ENCODE measurements around the gene MMP3. TPM values are rescaled to one million over a fixed set of nuclear protein-coding genes. Genes with fewer than 3 reads are reported as not detected.

MMP3 gene
- total RNA-seq, 2 experiments from 2014 or later: not detected

DNA sequence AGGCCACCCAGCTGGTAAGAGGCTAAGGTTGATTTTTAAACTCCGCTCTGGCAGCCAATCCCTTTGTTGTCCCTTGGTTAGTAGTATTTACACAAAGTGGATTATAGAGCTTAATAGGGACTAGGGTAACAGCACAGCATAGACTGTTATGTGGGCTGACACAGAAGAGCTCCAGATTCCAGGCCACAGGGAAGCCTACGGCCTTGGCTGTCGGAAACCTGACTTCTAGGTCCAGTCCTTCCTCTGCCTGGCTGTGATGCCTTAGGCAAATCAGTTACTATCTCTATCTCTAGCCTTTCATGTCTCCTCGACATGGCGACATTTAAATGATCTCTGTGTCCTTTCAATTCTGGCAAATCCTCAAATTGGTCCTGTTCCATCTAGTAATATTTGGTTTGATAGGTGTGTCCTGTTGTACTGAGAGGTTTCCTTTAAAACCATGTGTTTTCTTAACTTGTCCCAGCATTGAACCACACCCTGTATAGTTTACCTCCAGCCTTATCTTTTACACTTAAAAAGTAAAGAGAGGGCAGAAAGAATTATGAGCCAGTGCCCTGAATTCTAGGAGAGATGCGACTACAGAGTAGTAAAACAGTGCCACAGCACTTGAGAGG, 49.6 kb downstream of the MMP3 start:
- H3K36me3 Mint-ChIP-seq (ENCODE audit: low read depth): no peaks in the 10 kb centered on the region
- no peak overlapping the region for H3K27ac Mint-ChIP-seq
- H3K9me3 Mint-ChIP-seq: no peaks in the 10 kb centered on the region
- no peak overlapping the region for H3K4me3 Mint-ChIP-seq
- TF ChIP-seq, protein P1, sequence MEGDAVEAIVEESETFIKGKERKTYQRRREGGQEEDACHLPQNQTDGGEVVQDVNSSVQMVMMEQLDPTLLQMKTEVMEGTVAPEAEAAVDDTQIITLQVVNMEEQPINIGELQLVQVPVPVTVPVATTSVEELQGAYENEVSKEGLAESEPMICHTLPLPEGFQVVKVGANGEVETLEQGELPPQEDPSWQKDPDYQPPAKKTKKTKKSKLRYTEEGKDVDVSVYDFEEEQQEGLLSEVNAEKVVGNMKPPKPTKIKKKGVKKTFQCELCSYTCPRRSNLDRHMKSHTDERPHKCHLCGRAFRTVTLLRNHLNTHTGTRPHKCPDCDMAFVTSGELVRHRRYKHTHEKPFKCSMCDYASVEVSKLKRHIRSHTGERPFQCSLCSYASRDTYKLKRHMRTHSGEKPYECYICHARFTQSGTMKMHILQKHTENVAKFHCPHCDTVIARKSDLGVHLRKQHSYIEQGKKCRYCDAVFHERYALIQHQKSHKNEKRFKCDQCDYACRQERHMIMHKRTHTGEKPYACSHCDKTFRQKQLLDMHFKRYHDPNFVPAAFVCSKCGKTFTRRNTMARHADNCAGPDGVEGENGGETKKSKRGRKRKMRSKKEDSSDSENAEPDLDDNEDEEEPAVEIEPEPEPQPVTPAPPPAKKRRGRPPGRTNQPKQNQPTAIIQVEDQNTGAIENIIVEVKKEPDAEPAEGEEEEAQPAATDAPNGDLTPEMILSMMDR (IDR thresholded peaks at IDR 0.05): no peak
- H3K27me3 Mint-ChIP-seq: no peaks in the 10 kb centered on the region
- CTCF ChIA-PET: interaction anchor here (1.3 kb wide), 1 partner anchor 147 kb away, joined by 3 read pairs; no protein-coding TSS in a partner anchor
- no peaks in the 10 kb centered on the region for H3K4me1 Mint-ChIP-seq (ENCODE audit: low read depth)
- ATAC-seq: no peak
- DNase-seq: no peak
- POLR2A ChIA-PET: no interaction called here
- intact Hi-C loops (cut with micrococcal nuclease): no loop called here

GRCh38 chr11:102792604-102793003, 50.8 kb downstream of the MMP3 start:
- Mint-ChIP-seq H3K36me3 (ENCODE audit: low read depth) (no peaks in the 10 kb centered on the region), H3K4me1 (ENCODE audit: low read depth) (no peaks in the 10 kb centered on the region), H3K27ac (no peak overlapping the region), H3K4me3 (no peak overlapping the region), H3K9me3 (no peaks in the 10 kb centered on the region), H3K27me3 (no peaks in the 10 kb centered on the region)
- no peak for ATAC-seq
- TF ChIP-seq, protein P1 (IDR thresholded peaks at IDR 0.05): no peak
- DNase-seq: no peak
- intact Hi-C loops (cut with micrococcal nuclease): no loop called here
- ChIA-PET CTCF (interaction anchor here (1.3 to 1.4 kb wide), 2 partner anchors 10 to 148 kb away, joined by 3 to 4 read pairs; no protein-coding TSS in a partner anchor), POLR2A (no interaction called here)

DNA sequence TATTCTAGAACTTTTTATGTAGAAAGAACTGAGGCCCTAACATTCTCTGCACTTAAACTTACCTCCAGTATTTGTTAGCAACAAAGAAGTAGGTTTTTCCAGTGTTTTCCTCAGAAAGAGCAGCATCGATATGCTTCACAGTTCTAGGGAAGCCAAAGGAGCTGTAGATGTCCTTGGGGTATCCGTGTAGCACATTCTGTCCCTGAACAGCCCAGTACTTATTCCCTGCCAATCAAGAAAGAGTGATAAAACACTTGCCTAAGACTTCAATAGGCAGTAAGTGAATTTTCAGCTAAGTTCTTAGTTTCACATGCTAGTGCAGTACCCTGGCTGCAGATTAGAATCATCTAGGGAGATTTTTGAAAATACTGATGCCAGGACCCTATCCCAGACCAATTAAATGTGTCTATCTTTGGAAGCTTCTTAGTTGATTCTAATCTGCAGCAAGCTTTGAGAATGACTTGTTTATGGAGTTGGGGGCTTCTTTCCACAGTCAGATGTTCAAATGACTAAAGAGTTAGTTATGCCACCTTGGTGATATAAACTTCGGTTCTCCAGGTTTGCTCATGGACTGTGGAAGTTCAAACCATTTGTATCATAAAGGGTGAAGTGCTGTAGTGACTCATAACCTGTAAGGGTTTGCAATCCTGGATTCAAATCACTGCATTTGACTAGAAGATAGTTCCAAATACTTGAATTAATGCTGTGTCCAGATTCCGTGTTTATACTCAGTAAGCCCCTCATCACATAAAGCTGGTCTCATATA, 52.0 kb downstream of the MMP3 start:
- ChIA-PET POLR2A (interaction anchor here (0.5 kb wide), 1 partner anchor 31 kb away, joined by 3 read pairs; no protein-coding TSS in a partner anchor), CTCF (interaction anchor here (0.9 to 1.4 kb wide), 2 partner anchors 8 to 27 kb away, joined by 3 to 4 read pairs; no protein-coding TSS in a partner anchor)
- intact Hi-C loops (cut with micrococcal nuclease): no loop called here
- ATAC-seq (no peak), DNase-seq (no peak)
- Mint-ChIP-seq H3K27me3 (no peaks in the 10 kb centered on the region), H3K9me3 (no peaks in the 10 kb centered on the region), H3K36me3 (ENCODE audit: low read depth) (no peaks in the 10 kb centered on the region), H3K4me1 (ENCODE audit: low read depth) (no peaks in the 10 kb centered on the region), H3K27ac (no peak overlapping the region), H3K4me3 (no peak overlapping the region)
- TF ChIP-seq, protein P1 (IDR thresholded peaks at IDR 0.05): no peak

- DNase-seq (no peak), ATAC-seq (no peak)
- no peak overlapping the region for H3K4me3 Mint-ChIP-seq
- no peaks in the 10 kb centered on the region for H3K4me1 Mint-ChIP-seq (ENCODE audit: low read depth)
- no peaks in the 10 kb centered on the region for H3K36me3 Mint-ChIP-seq (ENCODE audit: low read depth)
- intact Hi-C loops (cut with micrococcal nuclease): no loop called here
- no peaks in the 10 kb centered on the region for H3K27me3 Mint-ChIP-seq
- no peak overlapping the region for H3K27ac Mint-ChIP-seq
- POLR2A ChIA-PET: no interaction called here
- CTCF ChIA-PET: no interaction called here
- H3K9me3 Mint-ChIP-seq: no peaks in the 10 kb centered on the region
- TF ChIP-seq, protein P1 (IDR thresholded peaks at IDR 0.05): no peak
These were observed 54.9 kb downstream of the MMP3 start for GRCh38 chr11:102788334-102788995.

Other genes with a start within 250 kb of the MMP3 start
- gene MMP20, start 218.3 kb downstream of the MMP3 start, total RNA-seq: not detected
- gene MMP27, start 137.8 kb downstream of the MMP3 start, total RNA-seq: not detected
- not detected for gene MMP8, start 118.7 kb downstream of the MMP3 start, total RNA-seq
- not detected for gene MMP10, start 63.0 kb downstream of the MMP3 start, total RNA-seq
- not detected for gene MMP1, start 45.4 kb downstream of the MMP3 start, total RNA-seq
- gene MMP12, start 31.4 kb upstream of the MMP3 start, total RNA-seq: not detected
- gene MMP13, start 112.1 kb upstream of the MMP3 start, total RNA-seq: not detected
- 10 to 100 TPM; 83.4 to 90.6 TPM for gene DCUN1D5, start 248.6 kb upstream of the MMP3 start, total RNA-seq